IMR-90 (cell line): ENCODE measurements around the gene STX8. TPM values are rescaled to one million over a fixed set of nuclear protein-coding genes. Genes with fewer than 3 reads are reported as not detected.

Experiments used
- ATAC-seq: fragments of 200-7000 bp; cut with Tn5 transposase; 2 replicates; pipeline ENCODE4 v1.9.1; 2020; ENCODE audit warnings: low read depth, mild to moderate bottlenecking, moderate library complexity
- BruUV-seq: library from RNA; stranded (reverse); fragments of 400-500 nt; replicated peaks from 2 replicates; lab custom pipeline; 2021; lab: Mats Ljungman, UMichigan
- CTCF ChIA-PET: fragments of 300-600 bp; formaldehyde crosslinking; extraction: SDS; loops from one replicate; lab custom pipeline; 2021; ENCODE audit warnings: antibody characterized with exemption; lab: Yijun Ruan, JAX
- POLR2A ChIA-PET: fragments of 300-600 bp; sonication (Branson Sonifier 250); formaldehyde crosslinking; loops from one replicate; lab custom pipeline; 2022; ENCODE audit warnings: antibody characterized with exemption; ENCODE audit not compliant: unreplicated experiment; lab: Charles Lee
- DNase-seq: peaks from one replicate; pipeline ENCODE4 v3.0.0; 2013
- H2AFZ ChIP-seq: replicated peaks from 2 replicates; pipeline ENCODE3; 2013; ENCODE audit warnings: low read length, mild to moderate bottlenecking; ENCODE audit not compliant: poor library complexity
- H2AK5ac ChIP-seq: 2 replicates; pipeline ENCODE4 v1.6.1; 2013; ENCODE audit warnings: low read depth, low read length, inconsistent platforms
- H2AK9ac ChIP-seq: replicated peaks from 2 replicates; pipeline ENCODE3; 2013; ENCODE audit warnings: mild to moderate bottlenecking, low read depth, low read length, moderate library complexity; ENCODE audit not compliant: poor library complexity
- H2BK120ac ChIP-seq: 2 replicates; pipeline ENCODE4 v1.6.1; 2013; ENCODE audit warnings: low read depth, low read length, inconsistent platforms
- H2BK15ac ChIP-seq: 3 replicates; pipeline ENCODE4 v1.6.1; 2013; ENCODE audit warnings: low read depth, low read length, inconsistent platforms
- H2BK20ac ChIP-seq: 2 replicates; pipeline ENCODE4 v1.6.1; 2013; ENCODE audit warnings: low read depth, mild to moderate bottlenecking, inconsistent platforms, low read length, moderate library complexity
- H2BK5ac ChIP-seq: 2 replicates; pipeline ENCODE4 v1.6.1; 2013; ENCODE audit warnings: mild to moderate bottlenecking, low read depth, low read length, inconsistent platforms; ENCODE audit not compliant: poor library complexity, severe bottlenecking
- H3K14ac ChIP-seq: replicated peaks from 2 replicates; pipeline ENCODE4 v1.6.1; 2013; ENCODE audit warnings: low read depth, low read length, inconsistent platforms
- H3K18ac ChIP-seq: 2 replicates; pipeline ENCODE4 v1.6.1; 2013; ENCODE audit warnings: low read depth, low read length, control low read depth
- H3K23ac ChIP-seq: 2 replicates; pipeline ENCODE4 v1.6.1; 2013; ENCODE audit warnings: low read depth, low read length, inconsistent platforms
- H3K27ac ChIP-seq: 2 replicates; pipeline ENCODE4 v1.5.1; 2013; ENCODE audit warnings: mild to moderate bottlenecking, control low read depth, low read length; ENCODE audit not compliant: insufficient read depth
- H3K27me3 ChIP-seq: 2 replicates; pipeline ENCODE4 v1.6.1; 2013; ENCODE audit warnings: low read length; ENCODE audit not compliant: control insufficient read depth, insufficient read depth
- H3K36me3 ChIP-seq: 2 replicates; pipeline ENCODE4 v1.6.1; 2013; ENCODE audit warnings: low read length, mixed read lengths; ENCODE audit not compliant: control insufficient read depth, insufficient read depth
- H3K4ac ChIP-seq: 2 replicates; pipeline ENCODE4 v1.6.1; 2013; ENCODE audit warnings: low read depth, low read length, inconsistent platforms
- H3K4me1 ChIP-seq: 2 replicates; pipeline ENCODE4 v1.6.1; 2013; ENCODE audit warnings: low read length, mixed read lengths; ENCODE audit not compliant: control insufficient read depth, insufficient read depth
- H3K4me2 ChIP-seq: 2 replicates; pipeline ENCODE4 v1.6.1; 2013; ENCODE audit warnings: low read depth, mild to moderate bottlenecking, control low read depth, low read length, moderate library complexity
- H3K4me3 ChIP-seq: 2 replicates; pipeline ENCODE4 v1.5.1; 2013; ENCODE audit warnings: low read depth, mild to moderate bottlenecking, control low read depth, low read length, moderate library complexity; ENCODE audit not compliant: insufficient read depth
- H3K56ac ChIP-seq: 2 replicates; pipeline ENCODE4 v1.6.1; 2013; ENCODE audit warnings: low read length, inconsistent platforms; ENCODE audit not compliant: insufficient read depth; ENCODE audit errors: extremely low read depth
- H3K79me1 ChIP-seq, 2 experiments: 2 replicates each; pipeline ENCODE4 v1.6.1; 2013; ENCODE audit warnings: low read length in 2 of 2, inconsistent platforms in 1 of 2, low read depth in 1 of 2
- H3K9ac ChIP-seq: 2 replicates; pipeline ENCODE4 v1.6.1; 2013; ENCODE audit warnings: low read depth, low read length, control low read depth
- H3K9me1 ChIP-seq: 2 replicates; pipeline ENCODE4 v1.6.1; 2013; ENCODE audit warnings: low read length, inconsistent platforms; ENCODE audit not compliant: insufficient read depth
- H3K9me3 ChIP-seq: 2 replicates; pipeline ENCODE4 v1.6.1; 2013; ENCODE audit warnings: low read length; ENCODE audit not compliant: control insufficient read depth, insufficient read depth
- H4K20me1 ChIP-seq: 2 replicates; pipeline ENCODE4 v1.6.1; 2013; ENCODE audit warnings: low read length, inconsistent platforms; ENCODE audit not compliant: insufficient read depth
- H4K5ac ChIP-seq: 2 replicates; pipeline ENCODE4 v1.6.1; 2013; ENCODE audit warnings: mild to moderate bottlenecking, low read depth, low read length, control low read depth
- H4K8ac ChIP-seq, 2 experiments: 2 replicates each; pipeline ENCODE4 v1.6.1; 2013; ENCODE audit warnings: low read depth in 2 of 2, low read length in 2 of 2, control low read depth in 1 of 2, inconsistent platforms in 1 of 2
- H4K91ac ChIP-seq: 2 replicates; pipeline ENCODE4 v1.6.1; 2013; ENCODE audit warnings: low read depth, low read length, inconsistent platforms; ENCODE audit not compliant: insufficient read depth
- BHLHE40 ChIP-seq: fragments of 150-350 bp; IDR thresholded peaks from 2 replicates; pipeline ENCODE4 v1.6.1; 2016; ENCODE audit warnings: mild to moderate bottlenecking, low read depth, low read length
- CTCF ChIP-seq: conservative IDR thresholded peaks from 2 replicates; pipeline ENCODE4 v1.5.1; 2012; ENCODE audit warnings: mild to moderate bottlenecking, low read depth, low read length, improper control_type of control experiment
- MAZ ChIP-seq: IDR thresholded peaks from 2 replicates; pipeline ENCODE4 v1.6.1; 2012; ENCODE audit warnings: low read depth, mild to moderate bottlenecking, low read length, improper control_type of control experiment, moderate library complexity, borderline replicate concordance
- NFE2L2 ChIP-seq: fragments of 150-350 bp; IDR thresholded peaks from 2 replicates; pipeline ENCODE4 v1.6.1; 2016; ENCODE audit warnings: low read depth, mild to moderate bottlenecking, low read length
- POLR2A ChIP-seq: IDR thresholded peaks from 2 replicates; pipeline ENCODE4 v1.6.1; 2012; ENCODE audit warnings: mild to moderate bottlenecking, low read depth, low read length
- RCOR1 ChIP-seq: IDR thresholded peaks from 2 replicates; pipeline ENCODE4 v1.6.1; 2012; ENCODE audit warnings: mild to moderate bottlenecking, low read length, improper control_type of control experiment; ENCODE audit not compliant: insufficient replicate concordance
- SMC3 ChIP-seq: fragments of 150-350 bp; IDR thresholded peaks from 2 replicates; pipeline ENCODE4 v1.6.1; 2016; ENCODE audit warnings: low read depth, mild to moderate bottlenecking, antibody characterized with exemption, low read length, moderate library complexity
- USF2 ChIP-seq: fragments of 150-350 bp; IDR thresholded peaks from 2 replicates; pipeline ENCODE4 v1.6.1; 2017; ENCODE audit warnings: mild to moderate bottlenecking, antibody characterized with exemption, low read length, low read depth
- WGBS, 2 experiments: methylation state at CpG; one replicate each; pipeline versions ENCODE4 v1.1.5 to v1.1.7; 2013; ENCODE audit warnings: missing lambda C conversion rate in 2 of 2; ENCODE audit not compliant: insufficient read length in 1 of 2; ENCODE audit errors: extremely low coverage in 2 of 2; 5-methylcytosine and 5-hydroxymethylcytosine counted together
- dilution Hi-C: fragments of 300-500 bp; cut with HindIII; formaldehyde crosslinking; loops from one replicate; pipeline ENCODE4 v1.14.3; 2018; ENCODE audit warnings: low sequenced_read_pairs; ENCODE audit not compliant: unreplicated experiment
- in situ Hi-C: fragments of 300-500 bp; cut with MboI; formaldehyde crosslinking; loops from 3 replicates; pipeline ENCODE4 v1.14.3; 2019; ENCODE audit warnings: low sequenced_read_pairs, inconsistent platforms, mixed read lengths
- intact Hi-C: fragments of 100-400 bp; cut with micrococcal nuclease; formaldehyde crosslinking; loops from 2 replicates; pipeline ENCODE4 v1.10.0; 2022
- polyA plus RNA-seq, 3 experiments: library from polyadenylated mRNA; depleted of rRNA; stranded (reverse); fragments of >200 nt; gene quantifications; 2 replicates each; pipeline ENCODE4 v1.2.3, GENCODE V29; 2012; ENCODE audit warnings: low replicate concordance in 1 of 3
- total RNA-seq: library from RNA; depleted of rRNA; stranded (reverse); fragments of >200 nt; gene quantifications from 2 replicates; pipeline ENCODE4 v1.2.3, GENCODE V29; 2012

STX8 gene
- total and polyA plus RNA-seq, 2 of the 4 experiments (the other 2 are of a cell fraction) = 26.5 to 47.0 TPM

- 35% methylated on average over 2 of the region's 10 CpGs; no CpG with 5 or more reads in 1 of the 2 experiments for WGBS, 2 experiments
- DNase-seq = no peak
- Histone ChIP-seq H3K4me2 (no peak overlapping the region), H3K9ac (no peak overlapping the region), H2BK20ac (no peak overlapping the region), H3K23ac (no peak overlapping the region), H2BK15ac (no peak overlapping the region), H3K36me3 (no peaks in the 10 kb centered on the region), H4K20me1 (no peaks in the 10 kb centered on the region), H3K9me3 (no peaks in the 10 kb centered on the region), H2BK5ac (no peak overlapping the region), H2AFZ (no peak overlapping the region), H3K18ac (no peak overlapping the region), H4K91ac (no peak overlapping the region), H3K4me1 (no peaks in the 10 kb centered on the region), H2BK120ac (no peak overlapping the region), H3K27me3 (no peaks in the 10 kb centered on the region), H3K4ac (no peak overlapping the region), H2AK5ac (no peak overlapping the region), H2AK9ac (no peak overlapping the region), H3K79me1 (no peaks in the 10 kb centered on the region), H3K9me1 (no peaks in the 10 kb centered on the region), H4K5ac (no peak overlapping the region), H3K27ac (no peak overlapping the region), H3K14ac (no peak overlapping the region), H3K56ac (no peak overlapping the region), H3K4me3 (no peak overlapping the region), H4K8ac (no peak overlapping the region)
- in situ Hi-C loops (no loop called here), dilution Hi-C loops (no loop called here), intact Hi-C loops (no loop called here)
- BruUV-seq = no TSS peak
- TF ChIP-seq BHLHE40 = no peak
- no peak for TF ChIP-seq MAZ
- no peak for TF ChIP-seq SMC3
- no peak for TF ChIP-seq USF2
- TF ChIP-seq NFE2L2 = no peak
- TF ChIP-seq POLR2A = no peak
- no peak for TF ChIP-seq RCOR1
- no peak for TF ChIP-seq CTCF
- ChIA-PET CTCF (no interaction called here), POLR2A (no interaction called here)
- no peak for ATAC-seq
Observed at GRCh38 chr17:9587969-9588656, 12.5 kb upstream of the STX8 start.
